Fibroblast of lung (primary cell): Measurements from ENCODE around the gene INSYN2A. TPM values are rescaled to one million over a fixed set of nuclear protein-coding genes. Genes with fewer than 3 reads are reported as not detected.

ENCODE experiments used
- DNase-seq, 2 donors: peaks; one replicate each; pipeline versions ENCODE4 v3.0.0 to v3.0.0-alpha.2; 2010; ENCODE audit warnings: low read depth in 2 of 2
- H2AFZ ChIP-seq: 2 replicates; pipeline ENCODE4 v1.5.1; 2012; ENCODE audit warnings: low read length, control low read depth, inconsistent platforms
- H3K27ac ChIP-seq: 2 replicates; pipeline ENCODE4 v1.5.1; 2011; ENCODE audit warnings: low read length, control low read depth; ENCODE audit not compliant: insufficient read depth
- H3K27me3 ChIP-seq: 2 replicates; pipeline ENCODE4 v1.5.1; 2011; ENCODE audit warnings: mild to moderate bottlenecking, low read length; ENCODE audit not compliant: control insufficient read depth, insufficient read depth
- H3K36me3 ChIP-seq: 2 replicates; pipeline ENCODE4 v1.5.1; 2011; ENCODE audit warnings: low read length; ENCODE audit not compliant: control insufficient read depth, insufficient read depth
- H3K4me1 ChIP-seq: 2 replicates; pipeline ENCODE4 v1.5.1; 2011; ENCODE audit warnings: low read length; ENCODE audit not compliant: control insufficient read depth, insufficient read depth; ENCODE audit errors: extremely low read depth
- H3K4me2 ChIP-seq: 2 replicates; pipeline ENCODE4 v1.5.1; 2011; ENCODE audit warnings: low read length, control low read depth; ENCODE audit not compliant: insufficient read depth; ENCODE audit errors: extremely low read depth
- H3K4me3 ChIP-seq, 4 experiments: fragments of 200-600 bp in 1 of 4; sonication (generic) in 1 of 4; replicated peaks in 1 of 4; 2 replicates each; pipeline ENCODE4 v1.5.1; 2011 to 2016; ENCODE audit warnings: low read length in 4 of 4, low read depth in 3 of 4, mild to moderate bottlenecking in 3 of 4, control low read depth in 2 of 4, inconsistent platforms in 1 of 4, mixed read lengths in 1 of 4; ENCODE audit not compliant: insufficient read depth in 1 of 4; ENCODE audit errors: control extremely low read depth in 1 of 4
- H3K79me2 ChIP-seq: 2 replicates; pipeline ENCODE4 v1.5.1; 2012; ENCODE audit warnings: mild to moderate bottlenecking, low read length, inconsistent platforms; ENCODE audit not compliant: control insufficient read depth, insufficient read depth
- H3K9ac ChIP-seq: 2 replicates; pipeline ENCODE4 v1.5.1; 2011; ENCODE audit warnings: mild to moderate bottlenecking, low read length, control low read depth; ENCODE audit not compliant: insufficient read depth
- H3K9me3 ChIP-seq: 2 replicates; pipeline ENCODE4 v1.5.1; 2012; ENCODE audit warnings: low read depth, low read length; ENCODE audit not compliant: control insufficient read depth, insufficient read depth
- H4K20me1 ChIP-seq: 2 replicates; pipeline ENCODE4 v1.5.1; 2011; ENCODE audit warnings: low read length; ENCODE audit not compliant: control insufficient read depth, insufficient read depth; ENCODE audit errors: extremely low read depth
- EZH2 ChIP-seq: IDR thresholded peaks from 2 replicates; pipeline ENCODE4 v1.5.1; 2012; ENCODE audit warnings: low read length, control low read depth, mild to moderate bottlenecking; ENCODE audit errors: missing control alignments
- polyA plus RNA-seq, 2 donors: library from polyadenylated mRNA; depleted of rRNA in 1 of 2; stranded (reverse) in 1 of 2; unstranded in 1 of 2; fragments of >200 nt; gene quantifications; 2 replicates each; pipeline ENCODE4 v1.2.1, GENCODE V29; 2011 to 2012; ENCODE audit warnings: missing spikeins in 1 of 2
- total RNA-seq: library from RNA; depleted of rRNA; stranded (reverse); fragments of >200 nt; gene quantifications from 2 replicates; pipeline ENCODE4 v1.2.1, GENCODE V29; 2014
- TF ChIP-seq, protein P1 (sequence below), 2 donors: IDR thresholded peaks in 1 of 2; conservative IDR thresholded peaks in 1 of 2; 1 replicate in 1 of 2; 2 replicates in 1 of 2; pipeline ENCODE4 v1.5.1; 2011 to 2012; ENCODE audit warnings: low read length in 2 of 2, control low read depth in 1 of 2, inconsistent platforms in 1 of 2, low read depth in 1 of 2, mild to moderate bottlenecking in 1 of 2

Gene INSYN2A
- total and polyA plus RNA-seq, 2 donors (not counting 1 experiment from before 2014, with no cell fraction given): 0.05 to 0.66 TPM

GRCh38 chr10:127227027-127227426 is 30.6 kb upstream of the INSYN2A start:
- Histone ChIP-seq H3K4me3 (no peak overlapping the region), H3K4me2 (no peak overlapping the region), H4K20me1 (no peaks in the 10 kb centered on the region), H3K9me3 (no peaks in the 10 kb centered on the region), H3K9ac (no peak overlapping the region), H3K27ac (no peak overlapping the region), H3K4me1 (no peaks in the 10 kb centered on the region), H3K36me3 (no peaks in the 10 kb centered on the region), H3K27me3 (no peaks in the 10 kb centered on the region), H3K79me2 (no peaks in the 10 kb centered on the region), H2AFZ (no peak overlapping the region)
- DNase-seq: no peak
- TF ChIP-seq, protein P1, sequence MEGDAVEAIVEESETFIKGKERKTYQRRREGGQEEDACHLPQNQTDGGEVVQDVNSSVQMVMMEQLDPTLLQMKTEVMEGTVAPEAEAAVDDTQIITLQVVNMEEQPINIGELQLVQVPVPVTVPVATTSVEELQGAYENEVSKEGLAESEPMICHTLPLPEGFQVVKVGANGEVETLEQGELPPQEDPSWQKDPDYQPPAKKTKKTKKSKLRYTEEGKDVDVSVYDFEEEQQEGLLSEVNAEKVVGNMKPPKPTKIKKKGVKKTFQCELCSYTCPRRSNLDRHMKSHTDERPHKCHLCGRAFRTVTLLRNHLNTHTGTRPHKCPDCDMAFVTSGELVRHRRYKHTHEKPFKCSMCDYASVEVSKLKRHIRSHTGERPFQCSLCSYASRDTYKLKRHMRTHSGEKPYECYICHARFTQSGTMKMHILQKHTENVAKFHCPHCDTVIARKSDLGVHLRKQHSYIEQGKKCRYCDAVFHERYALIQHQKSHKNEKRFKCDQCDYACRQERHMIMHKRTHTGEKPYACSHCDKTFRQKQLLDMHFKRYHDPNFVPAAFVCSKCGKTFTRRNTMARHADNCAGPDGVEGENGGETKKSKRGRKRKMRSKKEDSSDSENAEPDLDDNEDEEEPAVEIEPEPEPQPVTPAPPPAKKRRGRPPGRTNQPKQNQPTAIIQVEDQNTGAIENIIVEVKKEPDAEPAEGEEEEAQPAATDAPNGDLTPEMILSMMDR (conservative IDR thresholded peaks at IDR 0.05 in 1 of 2, IDR thresholded peaks at IDR 0.05 in 1 of 2; ENCODE audit: low read depth in 1 of 2, low read length in 2 of 2): no peak
- no peak for TF ChIP-seq EZH2

- TF ChIP-seq EZH2: no peak
- TF ChIP-seq, protein P1 (conservative IDR thresholded peaks at IDR 0.05 in 1 of 2, IDR thresholded peaks at IDR 0.05 in 1 of 2; ENCODE audit: low read depth in 1 of 2, low read length in 2 of 2): no peak
- H3K36me3 ChIP-seq: no peaks in the 10 kb centered on the region
- DNase-seq: no peak
- no peaks in the 10 kb centered on the region for H4K20me1 ChIP-seq
- H3K27me3 ChIP-seq: no peaks in the 10 kb centered on the region
- H3K9ac ChIP-seq: no peak overlapping the region
- H3K4me3 ChIP-seq: no peak overlapping the region
- H3K79me2 ChIP-seq: no peaks in the 10 kb centered on the region
- no peak overlapping the region for H3K4me2 ChIP-seq
- H3K9me3 ChIP-seq: no peaks in the 10 kb centered on the region
- no peaks in the 10 kb centered on the region for H3K4me1 ChIP-seq
- no peak overlapping the region for H2AFZ ChIP-seq
- no peak overlapping the region for H3K27ac ChIP-seq
Measured at GRCh38 chr10:127221281-127221680, 24.9 kb upstream of the INSYN2A start.

DNA sequence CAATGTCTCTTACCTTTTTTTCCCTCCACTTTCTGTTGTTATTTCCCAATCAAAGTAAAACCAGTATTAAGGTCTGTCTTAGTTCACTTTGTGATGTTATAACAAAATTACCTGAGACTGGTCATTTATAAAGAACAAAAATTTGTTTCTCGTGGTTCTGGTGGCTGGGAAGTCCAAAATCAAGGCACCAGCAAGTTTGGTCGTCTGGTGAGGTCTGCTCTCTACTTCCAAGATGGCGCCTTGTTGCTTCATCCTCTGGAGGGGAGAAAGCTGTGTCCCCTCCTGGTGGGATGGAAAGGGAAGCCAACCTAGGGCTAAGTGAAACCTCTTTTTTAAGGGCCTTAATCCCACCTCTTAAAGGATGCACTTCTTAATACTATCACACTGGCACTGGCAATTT is 22.3 kb upstream of the INSYN2A start:
- DNase-seq: no peak
- no peak for TF ChIP-seq EZH2
- TF ChIP-seq, protein P1 (conservative IDR thresholded peaks at IDR 0.05 in 1 of 2, IDR thresholded peaks at IDR 0.05 in 1 of 2; ENCODE audit: low read depth in 1 of 2, low read length in 2 of 2): no peak

More for the DNA sequence above, 22.3 kb upstream of the INSYN2A start:
- no peak overlapping the region for H2AFZ ChIP-seq
- H3K79me2 ChIP-seq: no peaks in the 10 kb centered on the region
- no peaks in the 10 kb centered on the region for H3K4me1 ChIP-seq
- no peaks in the 10 kb centered on the region for H4K20me1 ChIP-seq
- no peaks in the 10 kb centered on the region for H3K27me3 ChIP-seq
- H3K27ac ChIP-seq: no peak overlapping the region
- no peaks in the 10 kb centered on the region for H3K9me3 ChIP-seq
- no peak overlapping the region for H3K4me3 ChIP-seq
- no peak overlapping the region for H3K4me2 ChIP-seq
- H3K36me3 ChIP-seq: no peaks in the 10 kb centered on the region
- H3K9ac ChIP-seq: no peak overlapping the region
